Measurements from ENCODE around the gene INTS3. TPM values are rescaled to one million over a fixed set of nuclear protein-coding genes. Genes with fewer than 3 reads are reported as not detected.

INTS3 gene
- total and polyA plus RNA-seq, 10 of the 15 experiments (the other 5 are each of a cell fraction or from before 2014, with no cell fraction given): 12.6 to 87.4 (median 30.8) TPM

DNA sequence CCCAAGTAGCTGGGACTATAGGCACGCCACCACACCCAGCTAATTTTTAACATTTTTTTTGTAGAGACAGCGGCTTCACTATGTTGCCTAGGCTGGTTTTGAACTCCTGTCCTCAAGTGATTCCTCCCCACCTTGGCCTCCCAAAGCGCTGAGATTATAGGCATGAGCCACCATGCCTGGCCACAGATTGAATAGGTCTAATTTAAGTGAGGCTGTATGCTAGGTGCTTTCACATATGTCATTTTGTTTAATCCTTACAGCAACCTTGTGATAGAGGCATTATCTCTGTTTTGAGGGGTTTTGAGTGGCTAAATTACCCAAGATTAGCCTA is 7.2 kb downstream of the INTS3 start (continued):
- TF ChIP-seq, protein P1, sequence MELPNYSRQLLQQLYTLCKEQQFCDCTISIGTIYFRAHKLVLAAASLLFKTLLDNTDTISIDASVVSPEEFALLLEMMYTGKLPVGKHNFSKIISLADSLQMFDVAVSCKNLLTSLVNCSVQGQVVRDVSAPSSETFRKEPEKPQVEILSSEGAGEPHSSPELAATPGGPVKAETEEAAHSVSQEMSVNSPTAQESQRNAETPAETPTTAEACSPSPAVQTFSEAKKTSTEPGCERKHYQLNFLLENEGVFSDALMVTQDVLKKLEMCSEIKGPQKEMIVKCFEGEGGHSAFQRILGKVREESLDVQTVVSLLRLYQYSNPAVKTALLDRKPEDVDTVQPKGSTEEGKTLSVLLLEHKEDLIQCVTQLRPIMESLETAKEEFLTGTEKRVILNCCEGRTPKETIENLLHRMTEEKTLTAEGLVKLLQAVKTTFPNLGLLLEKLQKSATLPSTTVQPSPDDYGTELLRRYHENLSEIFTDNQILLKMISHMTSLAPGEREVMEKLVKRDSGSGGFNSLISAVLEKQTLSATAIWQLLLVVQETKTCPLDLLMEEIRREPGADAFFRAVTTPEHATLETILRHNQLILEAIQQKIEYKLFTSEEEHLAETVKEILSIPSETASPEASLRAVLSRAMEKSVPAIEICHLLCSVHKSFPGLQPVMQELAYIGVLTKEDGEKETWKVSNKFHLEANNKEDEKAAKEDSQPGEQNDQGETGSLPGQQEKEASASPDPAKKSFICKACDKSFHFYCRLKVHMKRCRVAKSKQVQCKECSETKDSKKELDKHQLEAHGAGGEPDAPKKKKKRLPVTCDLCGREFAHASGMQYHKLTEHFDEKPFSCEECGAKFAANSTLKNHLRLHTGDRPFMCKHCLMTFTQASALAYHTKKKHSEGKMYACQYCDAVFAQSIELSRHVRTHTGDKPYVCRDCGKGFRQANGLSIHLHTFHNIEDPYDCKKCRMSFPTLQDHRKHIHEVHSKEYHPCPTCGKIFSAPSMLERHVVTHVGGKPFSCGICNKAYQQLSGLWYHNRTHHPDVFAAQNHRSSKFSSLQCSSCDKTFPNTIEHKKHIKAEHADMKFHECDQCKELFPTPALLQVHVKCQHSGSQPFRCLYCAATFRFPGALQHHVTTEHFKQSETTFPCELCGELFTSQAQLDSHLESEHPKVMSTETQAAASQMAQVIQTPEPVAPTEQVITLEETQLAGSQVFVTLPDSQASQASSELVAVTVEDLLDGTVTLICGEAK (IDR thresholded peaks at IDR 0.05; ENCODE audit: borderline replicate concordance): no peak
- TF ChIP-seq LARP7 (IDR thresholded peaks at IDR 0.05) (no peak; the same call in 1 of the 2 replicates), SMARCA5 (IDR thresholded peaks at IDR 0.05) (peak; percentile 64), ZNF24 (IDR thresholded peaks at IDR 0.05) (no peak), ZNF384 (IDR thresholded peaks at IDR 0.05; ENCODE audit: borderline replicate concordance, low read depth, low read length) (no peak)

DNA sequence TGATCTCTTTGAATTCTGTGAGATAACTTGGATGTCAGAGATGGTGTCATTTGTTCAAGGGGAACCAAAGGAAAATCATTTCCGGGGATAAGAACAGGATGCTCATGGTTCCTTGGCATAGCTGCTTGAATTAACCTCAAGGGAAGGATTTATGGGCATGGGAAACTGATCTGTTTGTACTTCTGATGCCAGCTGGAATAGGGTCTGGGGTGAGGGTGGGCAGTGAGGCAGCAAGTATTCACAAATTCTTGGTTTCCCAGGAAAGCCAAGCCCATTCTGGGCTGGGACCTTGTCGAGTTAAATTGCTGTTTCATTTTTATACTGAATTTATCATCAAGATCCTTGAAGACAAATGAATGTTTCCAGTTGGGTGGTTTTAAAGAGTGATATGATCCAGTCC is 14.1 kb downstream of the INTS3 start:
- RAD21 ChIA-PET (ENCODE audit: unreplicated experiment): interaction anchor here (1.1 to 6.6 kb wide), 6 partner anchors 10 to 108 kb away, joined by 3 to 139 read pairs (median 6); partner anchors contain the start of genes CHTOP and INTS3
- POLR2A ChIA-PET: interaction anchor here (1.5 to 6.0 kb wide), 3 partner anchors 11 to 398 kb away, joined by 3 to 184 read pairs (median 5); partner anchors contain the start of gene INTS3
- TF ChIP-seq ZBED1 (IDR thresholded peaks at IDR 0.05; ENCODE audit: borderline replicate concordance) (0 out of 2 replicates have a peak, but pooled peaks have one; percentile 14), BMI1 (IDR thresholded peaks at IDR 0.05; ENCODE audit: borderline replicate concordance) (no peak)
- FAIRE-seq (no peak), DNase-seq (ENCODE audit: low read depth, low spot score) (no peak), ATAC-seq (no peak)
- SMC1A ChIA-PET (ENCODE audit: uncharacterized antibody, unreplicated experiment): interaction anchor here (1.1 to 6.1 kb wide), 8 partner anchors 10 to 231 kb away, joined by 3 to 144 read pairs (median 6); partner anchors contain the start of genes CHTOP, INTS3 and NPR1
- Histone ChIP-seq H3K27ac (ENCODE audit: control insufficient read depth, insufficient read depth) (peak overlapping the region; percentile 77), H3K9ac (ENCODE audit: control insufficient read depth, insufficient read depth, low read length) (peak overlapping the region; percentile 35), H3K4me3 (no peak overlapping the region), H3K36me3 (ENCODE audit: control insufficient read depth in 2 of 2, insufficient read depth in 2 of 2, low read length in 1 of 2) (peaks cover 3 to 29% of the 10 kb centered on the region in 2 experiments; a peak in 3 of 4 replicates), H3K4me2 (ENCODE audit: control insufficient read depth, insufficient read depth) (peak overlapping the region; percentile 69), H2AFZ (ENCODE audit: control insufficient read depth, low read depth, low read length) (no peak overlapping the region), H3K9me3 (replicated peaks; ENCODE audit: control insufficient read depth, insufficient read depth, low read length) (no peaks in the 10 kb centered on the region), H3K4me1 (ENCODE audit: control insufficient read depth, insufficient read depth, low read length) (peaks cover 32% of the 10 kb centered on the region), H4K20me1 (ENCODE audit: control insufficient read depth, insufficient read depth) (no peaks in the 10 kb centered on the region), H3K79me2 (ENCODE audit: control insufficient read depth, insufficient read depth, low read length) (no peaks in the 10 kb centered on the region; the same call in none of the 2 replicates), H3K27me3 (replicated peaks in 1 of 2; ENCODE audit: control insufficient read depth in 2 of 2, insufficient read depth in 2 of 2, low read length in 1 of 2) (no peaks in the 10 kb centered on the region)
- WGBS (ENCODE audit: insufficient coverage, insufficient replicate concordance, low lambda C conversion rate, missing lambda C conversion rate): 43% methylated on average over 2 of the region's 2 CpGs
- BruUV-seq (replicated peaks): TSS peak; percentile 91
- in situ Hi-C loops (cut with MboI): no loop called here
- CTCF ChIA-PET: interaction anchor here (1.5 to 6.2 kb wide), 7 partner anchors 9 to 244 kb away, joined by 4 to 63 read pairs (median 13); partner anchors contain the start of genes ILF2, INTS3, NPR1 and RAB13
- intact Hi-C loops (cut with micrococcal nuclease; ENCODE audit: unreplicated experiment): loop anchor here (1.0 kb wide), 1 partner anchor 8 kb away; no protein-coding TSS in a partner anchor

Data from GM12878 (cell line).